K562 (cell line): ENCODE data around the gene AK5. TPM values are rescaled to one million over a fixed set of nuclear protein-coding genes. Genes with fewer than 3 reads are reported as not detected.

Source experiments
- ATAC-seq: fragments of 200-7000 bp; cut with Tn5 transposase; 3 replicates; pipeline ENCODE4 v1.9.1; 2020; ENCODE audit warnings: moderate library complexity
- BruUV-seq: library from RNA; stranded (reverse); fragments of 400-500 nt; replicated peaks from 2 replicates; lab custom pipeline; 2021; lab: Mats Ljungman, UMichigan
- CTCF ChIA-PET: fragments of 300-600 bp; formaldehyde crosslinking; extraction: SDS; loops from one replicate; lab custom pipeline; 2021; ENCODE audit warnings: low intra/inter-chr PET ratio; lab: Yijun Ruan, JAX
- POLR2A ChIA-PET: fragments of 300-600, 350-650 bp; sonication (Branson Sonifier 250); formaldehyde crosslinking; extraction: SDS; loops from one replicate; lab custom pipeline; 2021; ENCODE audit warnings: antibody characterized with exemption, inconsistent platforms; lab: Yijun Ruan, JAX
- DNase-seq, 4 experiments: peaks; one replicate each; pipeline versions ENCODE4 v3.0.0 to v3.0.0-alpha.2; 2011 to 2018; ENCODE audit warnings: low spot score in 3 of 4, mixed read lengths in 3 of 4; ENCODE audit errors: extremely low read depth in 1 of 4
- FAIRE-seq: peaks from 2 replicates; lab custom pipeline; 2011; peaks lifted over from hg19 to GRCh38; lab: Jason Lieb, UNC
- H2AFZ ChIP-seq: 2 replicates; pipeline ENCODE4 v1.6.0; 2011; ENCODE audit warnings: low read depth, low read length, control low read depth, inconsistent platforms
- H3K27ac ChIP-seq: fragments of 200-600 bp; 3 replicates; pipeline ENCODE4 v1.8.0; 2011; ENCODE audit warnings: low read depth, mild to moderate bottlenecking, control low read depth, inconsistent platforms, low read length, moderate library complexity, mixed read lengths; ENCODE audit errors: extremely low read depth
- H3K27me3 ChIP-seq, 2 experiments: fragments of 300-600 bp in 1 of 2; 2 replicates in 1 of 2; 3 replicates in 1 of 2; pipeline versions ENCODE4 v1.6.0 to v1.8.0; 2011; ENCODE audit warnings: inconsistent platforms in 2 of 2, low read length in 2 of 2, mild to moderate bottlenecking in 1 of 2, mixed read lengths in 1 of 2, moderate library complexity in 1 of 2; ENCODE audit not compliant: control insufficient read depth in 2 of 2, insufficient read depth in 2 of 2
- H3K36me3 ChIP-seq: fragments of 300-600 bp; 3 replicates; pipeline ENCODE4 v1.8.0; 2011; ENCODE audit warnings: mild to moderate bottlenecking, low read length, inconsistent platforms; ENCODE audit not compliant: control insufficient read depth, insufficient read depth
- H3K4me1 ChIP-seq, 2 experiments: fragments of 200-600 bp in 1 of 2; replicated peaks in 1 of 2; 2 replicates in 1 of 2; 3 replicates in 1 of 2; pipeline versions ENCODE4 v1.5.1 to v1.8.0; 2011; ENCODE audit warnings: inconsistent platforms in 2 of 2, low read length in 2 of 2, mild to moderate bottlenecking in 1 of 2, mixed read lengths in 1 of 2, moderate library complexity in 1 of 2; ENCODE audit not compliant: control insufficient read depth in 2 of 2, insufficient read depth in 2 of 2
- H3K4me2 ChIP-seq: 2 replicates; pipeline ENCODE4 v1.6.1; 2011; ENCODE audit warnings: low read length, control low read depth, inconsistent platforms, mixed read lengths; ENCODE audit not compliant: insufficient read depth
- H3K4me3 ChIP-seq: fragments of 200-600 bp; sonication (generic), shearing (Covaris generic); 2 replicates; pipeline ENCODE4 v1.5.1; 2016; ENCODE audit warnings: control low read depth, inconsistent platforms
- H3K79me2 ChIP-seq: fragments of 200-600 bp; 3 replicates; pipeline ENCODE4 v1.8.0; 2011; ENCODE audit warnings: low read length, inconsistent platforms; ENCODE audit not compliant: control insufficient read depth, insufficient read depth
- H3K9ac ChIP-seq, 2 experiments: 2 replicates each; pipeline versions ENCODE4 v1.6.0 to v1.6.1; 2011; ENCODE audit warnings: low read depth in 2 of 2, low read length in 2 of 2, control low read depth in 1 of 2, inconsistent platforms in 1 of 2, mild to moderate bottlenecking in 1 of 2, mixed read lengths in 1 of 2; ENCODE audit not compliant: insufficient read depth in 1 of 2
- H3K9me1 ChIP-seq: one replicate; pipeline ENCODE4 v1.6.0; 2011; ENCODE audit warnings: inconsistent platforms, mild to moderate bottlenecking, low read length, moderate library complexity; ENCODE audit not compliant: control insufficient read depth, insufficient read depth
- H3K9me3 ChIP-seq: replicated peaks from 2 replicates; pipeline ENCODE4 v1.5.1; 2011; ENCODE audit warnings: low read depth, low read length, inconsistent platforms; ENCODE audit not compliant: control insufficient read depth, insufficient read depth
- H4K20me1 ChIP-seq: replicated peaks from 2 replicates; pipeline ENCODE4 v1.6.1; 2011; ENCODE audit warnings: low read length, inconsistent platforms, mixed read lengths; ENCODE audit not compliant: control insufficient read depth, insufficient read depth
- FUS ChIP-seq: fragments of 200-400 bp; formaldehyde crosslinking; optimal IDR thresholded peaks from 2 replicates; pipeline ENCODE3; 2017; ENCODE audit warnings: low read depth, low read length
- GATAD2B ChIP-seq: fragments of 450-650 bp; IDR thresholded peaks from 2 replicates; pipeline ENCODE4 v1.6.1; 2017; ENCODE audit warnings: mild to moderate bottlenecking, borderline replicate concordance
- NFYB ChIP-seq: IDR thresholded peaks from 2 replicates; pipeline ENCODE4 v1.6.1; 2011; ENCODE audit warnings: mild to moderate bottlenecking, moderate library complexity; ENCODE audit not compliant: insufficient read length; ENCODE audit errors: extremely low read depth
- SIRT6 ChIP-seq: IDR thresholded peaks from one replicate; pipeline ENCODE4 v1.6.1; 2012; ENCODE audit warnings: low read depth, mild to moderate bottlenecking, control low read depth, inconsistent platforms, low read length, moderate library complexity
- TBL1XR1 ChIP-seq, 2 experiments: IDR thresholded peaks; 2 replicates each; pipeline ENCODE4 v1.6.1; 2012; ENCODE audit warnings: improper control_type of control experiment in 2 of 2, low read length in 2 of 2, mild to moderate bottlenecking in 1 of 2
- in situ Hi-C: fragments of 300-500 bp; cut with MboI; formaldehyde crosslinking; loops from 4 replicates; pipeline ENCODE4 v1.15.0; 2018; ENCODE audit warnings: inconsistent platforms, mixed read lengths
- intact Hi-C: fragments of 100-400 bp; cut with micrococcal nuclease; formaldehyde crosslinking; loops from 2 replicates; pipeline ENCODE4 v1.14.2; 2022
- polyA plus RNA-seq, 8 experiments: library from polyadenylated mRNA; depleted of rRNA in 4 of 8; stranded (reverse) in 5 of 8; unstranded in 3 of 8; fragments of >200 nt; fragmentation: Nextera tagmentation in 2 of 8; fragmentation: Illumina TruSeq in 1 of 8; extraction: Ambion mirVana in 2 of 8; extraction: Trizol in 1 of 8; gene quantifications; 2 replicates each; pipeline versions ENCODE4 v1.2.1 to v1.2.3, GENCODE V29; 2011 to 2014; ENCODE audit warnings: inconsistent platforms in 1 of 8, missing spikeins in 1 of 8
- total RNA-seq, 7 experiments: library from RNA; depleted of rRNA in 6 of 7; stranded (reverse); fragments of >200 nt in 6 of 7; fragmentation: Illumina TruSeq in 2 of 7; extraction: Trizol in 2 of 7; gene quantifications; 2 replicates each; pipeline versions ENCODE4 v1.2.1 to v1.2.3, GENCODE V29; 2011 to 2021; ENCODE audit warnings: low replicate concordance in 1 of 7
- TF ChIP-seq, protein P1 (sequence below), 2 experiments: fragments of 450-650 bp in 1 of 2; IDR thresholded peaks; 2 replicates each; pipeline ENCODE4 v1.6.1; 2011 to 2017; ENCODE audit warnings: low read depth in 2 of 2, antibody characterized with exemption in 1 of 2, borderline replicate concordance in 1 of 2, low read length in 1 of 2, mild to moderate bottlenecking in 1 of 2, mixed read lengths in 1 of 2; ENCODE audit not compliant: control insufficient read depth in 1 of 2
- TF ChIP-seq, protein P2 (sequence below), 2 experiments: fragments of 450-650 bp in 1 of 2; sonication (generic) in 1 of 2; formaldehyde crosslinking in 1 of 2; IDR thresholded peaks in 1 of 2; conservative IDR thresholded peaks in 1 of 2; 2 replicates each; pipeline versions ENCODE4 v1.6.1 to v1.8.1; 2016 to 2023; ENCODE audit warnings: mild to moderate bottlenecking in 2 of 2, moderate library complexity in 2 of 2, inconsistent platforms in 1 of 2, missing genetic modification reagents in 1 of 2
- TF ChIP-seq, protein P3 (sequence below): sonication (generic); formaldehyde crosslinking; IDR thresholded peaks from 2 replicates; pipeline ENCODE4 v1.9.0; 2022; ENCODE audit warnings: mild to moderate bottlenecking, missing genetic modification reagents
- TF ChIP-seq, protein P4 (sequence below): fragments of 450-650 bp; formaldehyde crosslinking; IDR thresholded peaks from 2 replicates; pipeline ENCODE4 v1.4.0; 2020; ENCODE audit warnings: mild to moderate bottlenecking, moderate library complexity

The AK5 gene
- total and polyA plus RNA-seq, 9 of the 15 experiments (the other 6 are each of a cell fraction or from before 2014, with no cell fraction given): 0.06 TPM; not detected in 8

DNA sequence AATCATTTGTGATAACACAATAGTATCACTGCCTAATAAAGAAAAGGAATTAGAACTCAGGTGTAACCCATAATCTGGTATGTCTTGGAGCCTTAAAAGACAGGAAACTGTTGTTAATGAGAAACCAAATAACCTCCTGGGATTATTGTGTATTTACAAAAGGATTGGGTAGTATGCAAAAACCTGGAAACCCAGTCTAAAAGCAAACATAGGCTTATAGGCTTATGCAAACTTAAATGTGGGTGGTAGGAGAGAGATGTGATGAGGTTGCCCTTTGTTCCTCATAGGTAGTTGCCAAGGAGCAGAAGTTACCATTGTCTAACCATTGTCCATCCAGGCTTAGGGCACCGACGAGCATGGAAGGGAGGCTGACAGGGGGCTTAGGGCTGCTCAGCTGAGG lies 165.8 kb downstream of the AK5 start (continued):
- TF ChIP-seq, protein P1, sequence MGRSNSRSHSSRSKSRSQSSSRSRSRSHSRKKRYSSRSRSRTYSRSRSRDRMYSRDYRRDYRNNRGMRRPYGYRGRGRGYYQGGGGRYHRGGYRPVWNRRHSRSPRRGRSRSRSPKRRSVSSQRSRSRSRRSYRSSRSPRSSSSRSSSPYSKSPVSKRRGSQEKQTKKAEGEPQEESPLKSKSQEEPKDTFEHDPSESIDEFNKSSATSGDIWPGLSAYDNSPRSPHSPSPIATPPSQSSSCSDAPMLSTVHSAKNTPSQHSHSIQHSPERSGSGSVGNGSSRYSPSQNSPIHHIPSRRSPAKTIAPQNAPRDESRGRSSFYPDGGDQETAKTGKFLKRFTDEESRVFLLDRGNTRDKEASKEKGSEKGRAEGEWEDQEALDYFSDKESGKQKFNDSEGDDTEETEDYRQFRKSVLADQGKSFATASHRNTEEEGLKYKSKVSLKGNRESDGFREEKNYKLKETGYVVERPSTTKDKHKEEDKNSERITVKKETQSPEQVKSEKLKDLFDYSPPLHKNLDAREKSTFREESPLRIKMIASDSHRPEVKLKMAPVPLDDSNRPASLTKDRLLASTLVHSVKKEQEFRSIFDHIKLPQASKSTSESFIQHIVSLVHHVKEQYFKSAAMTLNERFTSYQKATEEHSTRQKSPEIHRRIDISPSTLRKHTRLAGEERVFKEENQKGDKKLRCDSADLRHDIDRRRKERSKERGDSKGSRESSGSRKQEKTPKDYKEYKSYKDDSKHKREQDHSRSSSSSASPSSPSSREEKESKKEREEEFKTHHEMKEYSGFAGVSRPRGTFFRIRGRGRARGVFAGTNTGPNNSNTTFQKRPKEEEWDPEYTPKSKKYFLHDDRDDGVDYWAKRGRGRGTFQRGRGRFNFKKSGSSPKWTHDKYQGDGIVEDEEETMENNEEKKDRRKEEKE (IDR thresholded peaks at IDR 0.05; ENCODE audit: borderline replicate concordance in 1 of 2, control insufficient read depth in 1 of 2, low read depth in 2 of 2, low read length in 1 of 2): no peak
- no peak for TF ChIP-seq TBL1XR1 (IDR thresholded peaks at IDR 0.05; ENCODE audit: low read length in 2 of 2)

DNA sequence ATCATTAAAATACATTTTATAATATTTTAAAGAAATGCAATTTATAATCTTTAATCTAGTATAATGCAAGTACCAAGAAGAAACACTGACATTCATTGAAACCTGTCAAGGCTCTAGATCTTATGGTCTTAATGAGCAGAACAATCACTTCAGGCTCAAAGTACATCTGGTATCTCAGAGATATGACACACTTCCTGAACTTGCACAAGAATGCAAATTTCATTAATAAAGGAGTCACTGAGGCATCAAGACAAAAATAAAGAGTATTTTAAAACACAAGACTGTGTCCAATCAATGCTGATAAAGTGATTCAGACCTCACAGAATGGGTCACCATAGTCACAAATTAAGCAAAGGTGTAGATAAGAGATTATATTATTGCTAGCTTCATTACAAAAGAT lies 178.1 kb downstream of the AK5 start:
- intact Hi-C loops (loop anchor here (5.0 kb wide), 1 partner anchor 53 kb away; no protein-coding TSS in a partner anchor), in situ Hi-C loops (no loop called here)
- Histone ChIP-seq H3K9me1 (no peaks in the 10 kb centered on the region), H3K4me3 (no peak overlapping the region), H3K27ac (no peak overlapping the region), H4K20me1 (no peaks in the 10 kb centered on the region), H2AFZ (no peak overlapping the region), H3K9ac (no peak overlapping the region), H3K4me2 (no peak overlapping the region), H3K4me1 (no peaks in the 10 kb centered on the region), H3K9me3 (no peaks in the 10 kb centered on the region), H3K27me3 (no peaks in the 10 kb centered on the region), H3K36me3 (no peaks in the 10 kb centered on the region), H3K79me2 (no peaks in the 10 kb centered on the region)
- no peak for TF ChIP-seq SIRT6
- TF ChIP-seq, protein P2, sequence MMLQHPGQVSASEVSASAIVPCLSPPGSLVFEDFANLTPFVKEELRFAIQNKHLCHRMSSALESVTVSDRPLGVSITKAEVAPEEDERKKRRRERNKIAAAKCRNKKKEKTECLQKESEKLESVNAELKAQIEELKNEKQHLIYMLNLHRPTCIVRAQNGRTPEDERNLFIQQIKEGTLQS (IDR thresholded peaks at IDR 0.05): no peak
- TF ChIP-seq, protein P2 (CRISPR knock-in tag; conservative IDR thresholded peaks at IDR 0.05): no peak
- TF ChIP-seq NFYB: no peak
- no peak for TF ChIP-seq FUS
- TF ChIP-seq, protein P3, sequence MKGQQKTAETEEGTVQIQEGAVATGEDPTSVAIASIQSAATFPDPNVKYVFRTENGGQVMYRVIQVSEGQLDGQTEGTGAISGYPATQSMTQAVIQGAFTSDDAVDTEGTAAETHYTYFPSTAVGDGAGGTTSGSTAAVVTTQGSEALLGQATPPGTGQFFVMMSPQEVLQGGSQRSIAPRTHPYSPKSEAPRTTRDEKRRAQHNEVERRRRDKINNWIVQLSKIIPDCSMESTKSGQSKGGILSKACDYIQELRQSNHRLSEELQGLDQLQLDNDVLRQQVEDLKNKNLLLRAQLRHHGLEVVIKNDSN (CRISPR knock-in tag): no peak
- TF ChIP-seq, protein P4, sequence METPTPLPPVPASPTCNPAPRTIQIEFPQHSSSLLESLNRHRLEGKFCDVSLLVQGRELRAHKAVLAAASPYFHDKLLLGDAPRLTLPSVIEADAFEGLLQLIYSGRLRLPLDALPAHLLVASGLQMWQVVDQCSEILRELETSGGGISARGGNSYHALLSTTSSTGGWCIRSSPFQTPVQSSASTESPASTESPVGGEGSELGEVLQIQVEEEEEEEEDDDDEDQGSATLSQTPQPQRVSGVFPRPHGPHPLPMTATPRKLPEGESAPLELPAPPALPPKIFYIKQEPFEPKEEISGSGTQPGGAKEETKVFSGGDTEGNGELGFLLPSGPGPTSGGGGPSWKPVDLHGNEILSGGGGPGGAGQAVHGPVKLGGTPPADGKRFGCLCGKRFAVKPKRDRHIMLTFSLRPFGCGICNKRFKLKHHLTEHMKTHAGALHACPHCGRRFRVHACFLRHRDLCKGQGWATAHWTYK (CRISPR knock-in tag): no peak
- TF ChIP-seq GATAD2B: no peak
- DNase-seq (no peak), ATAC-seq (no peak), FAIRE-seq (no peak)
- BruUV-seq: no TSS peak
- CTCF ChIA-PET: no interaction called here
- POLR2A ChIA-PET: no interaction called here
